ENCODE results near the gene MKRN2. TPM values are rescaled to one million over a fixed set of nuclear protein-coding genes. Genes with fewer than 3 reads are reported as not detected.
A peak's percentile ranks its signal among the peaks of the same experiment; 100 is the strongest.

Gene MKRN2
- total and polyA plus RNA-seq, 3 donors from 2014 or later, result 82.6 to 117 (median 93.6) TPM

DNA sequence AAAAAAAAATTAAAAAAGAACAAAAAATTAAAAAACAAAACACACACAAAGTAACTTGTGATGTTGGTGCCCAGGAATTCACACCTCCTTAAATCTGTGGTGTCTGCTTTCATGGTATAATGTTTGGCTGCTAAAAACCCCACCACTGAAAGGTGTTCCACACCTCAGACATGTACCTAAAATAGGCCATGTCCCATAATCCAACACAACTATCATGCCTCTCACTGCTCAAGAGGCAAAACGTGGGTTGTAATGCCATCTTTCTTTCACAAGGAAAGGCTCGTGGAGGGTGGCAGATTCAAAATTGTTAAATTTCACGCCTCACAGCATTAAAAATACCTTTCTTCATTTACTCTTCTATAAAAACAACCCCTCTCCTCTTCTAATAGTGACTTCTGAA lies 29.5 kb downstream of the MKRN2 start:
- Histone ChIP-seq H3K9me3 (no peaks in the 10 kb centered on the region), H3K4me3 (no peak overlapping the region), H3K4me1 (peaks cover under 1% of the 10 kb centered on the region), H3K27me3 (no peaks in the 10 kb centered on the region), H3K36me3 (ENCODE audit: low read depth, missing control alignments) (peaks cover 3% of the 10 kb centered on the region), H3K27ac (no peak overlapping the region)
- DNase-seq, result no peak
- TF ChIP-seq CTCF (IDR thresholded peaks at IDR 0.05) (no peak), POLR2A (IDR thresholded peaks at IDR 0.05) (no peak)
- 81 to 82% methylated on average over 3 of the region's 3 CpGs for WGBS, 2 donors
- intact Hi-C loops (cut with DNase I; ENCODE audit: low total_unique reads), result no loop called here

DNA sequence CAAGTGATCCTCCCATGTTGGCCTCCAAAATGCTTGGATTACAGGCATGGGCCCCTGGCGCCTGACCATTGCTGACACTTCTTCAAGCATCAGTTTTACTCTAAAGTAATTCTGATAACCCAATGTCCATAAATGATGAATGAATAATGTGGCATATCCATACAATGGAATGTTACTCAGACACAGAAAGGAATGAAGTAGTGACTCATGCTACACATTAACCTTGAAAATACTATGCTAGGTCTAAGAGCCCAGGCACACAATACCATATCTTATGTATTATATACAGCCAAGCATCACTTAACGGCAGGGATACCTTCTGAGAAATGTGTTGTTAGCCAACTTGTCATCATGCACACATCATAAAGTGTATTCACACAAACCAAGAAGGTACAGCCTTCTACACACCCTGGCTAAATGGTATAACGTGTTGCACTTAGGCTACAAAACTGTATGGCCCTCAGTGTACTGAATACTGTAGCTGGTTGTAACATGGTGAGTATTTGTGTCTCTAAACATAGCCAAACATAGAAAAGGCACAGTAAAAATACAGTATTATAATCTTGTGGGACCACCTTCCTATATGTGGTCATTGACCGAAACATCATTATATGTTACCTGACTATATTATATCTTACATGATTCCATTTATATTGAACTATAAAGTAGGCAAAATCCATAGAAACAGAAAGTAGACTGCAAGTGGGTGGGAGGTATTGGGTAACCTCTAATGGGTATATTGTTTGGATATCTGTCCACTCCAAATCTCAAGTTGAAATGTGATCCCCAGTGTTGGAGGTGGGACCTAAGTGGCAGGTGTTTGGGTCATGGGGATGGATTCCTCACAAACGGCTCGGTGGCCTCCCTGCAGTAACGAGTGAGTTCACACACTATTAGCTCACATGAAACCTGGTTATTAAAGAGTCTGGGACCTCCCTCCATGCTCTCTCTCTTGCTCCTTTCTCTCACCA lies 31.4 kb downstream of the MKRN2 start:
- H3K27ac ChIP-seq, result no peak overlapping the region
- 79 to 80% methylated on average over 7 of the region's 7 CpGs for WGBS, 2 donors
- H3K36me3 ChIP-seq (ENCODE audit: low read depth, missing control alignments), result peaks cover 3% of the 10 kb centered on the region

DNA sequence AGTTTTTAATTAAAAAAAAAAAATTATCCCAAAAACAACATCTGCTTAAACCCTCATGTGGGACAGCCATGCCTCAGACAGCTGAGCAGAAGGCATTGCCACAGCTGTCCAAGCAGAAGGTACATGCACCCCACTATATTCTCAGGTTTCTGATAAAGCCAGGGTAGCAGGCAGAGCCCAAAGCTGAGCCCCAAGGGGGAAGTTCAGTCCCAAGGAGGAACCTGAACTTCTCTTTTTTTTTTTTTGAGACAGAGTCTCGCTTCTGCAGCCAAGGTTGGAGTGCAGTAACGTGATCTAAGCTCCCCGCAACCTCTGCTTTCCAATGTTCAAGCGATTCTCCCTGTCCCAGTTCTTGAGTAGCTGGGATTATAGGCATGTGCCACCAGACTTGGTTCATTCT lies 33.2 kb downstream of the MKRN2 start:
- H3K27me3 ChIP-seq, result no peaks in the 10 kb centered on the region
- no peak for DNase-seq
- H3K4me3 ChIP-seq, result no peak overlapping the region
- intact Hi-C loops (cut with DNase I; ENCODE audit: low total_unique reads), result no loop called here
- peaks cover 16% of the 10 kb centered on the region for H3K4me1 ChIP-seq
- 91 to 93% methylated on average over 4 of the region's 4 CpGs for WGBS, 2 donors
- TF ChIP-seq POLR2A (IDR thresholded peaks at IDR 0.05), result no peak
- no peak for TF ChIP-seq CTCF (IDR thresholded peaks at IDR 0.05)
- H3K9me3 ChIP-seq, result no peaks in the 10 kb centered on the region
- H3K27ac ChIP-seq, result no peak overlapping the region
- H3K36me3 ChIP-seq (ENCODE audit: low read depth, missing control alignments), result no peaks in the 10 kb centered on the region

More for the DNA sequence above, 31.4 kb downstream of the MKRN2 start:
- no peak for TF ChIP-seq POLR2A (IDR thresholded peaks at IDR 0.05)
- TF ChIP-seq CTCF (IDR thresholded peaks at IDR 0.05), result no peak
- H3K4me1 ChIP-seq, result peaks cover 13% of the 10 kb centered on the region
- intact Hi-C loops (cut with DNase I; ENCODE audit: low total_unique reads), result no loop called here
- DNase-seq, result no peak
- H3K27me3 ChIP-seq, result no peaks in the 10 kb centered on the region
- H3K4me3 ChIP-seq, result no peak overlapping the region
- no peaks in the 10 kb centered on the region for H3K9me3 ChIP-seq

- Histone ChIP-seq H3K4me1 (peaks cover 16% of the 10 kb centered on the region), H3K36me3 (ENCODE audit: low read depth, missing control alignments) (no peaks in the 10 kb centered on the region), H3K27ac (peak overlapping the region in 1 of 2 donors; percentile 64), H3K9me3 (no peaks in the 10 kb centered on the region), H3K27me3 (no peaks in the 10 kb centered on the region), H3K4me3 (no peak overlapping the region)
- 86 to 93% methylated on average over 5 to 6 of the region's 6 CpGs for WGBS, 2 donors
- intact Hi-C loops (cut with DNase I; ENCODE audit: low total_unique reads), result no loop called here
- no peak for DNase-seq
- TF ChIP-seq POLR2A (IDR thresholded peaks at IDR 0.05), result no peak
Observed at GRCh38 chr3:12591456-12591855, 34.6 kb downstream of the MKRN2 start.

DNA sequence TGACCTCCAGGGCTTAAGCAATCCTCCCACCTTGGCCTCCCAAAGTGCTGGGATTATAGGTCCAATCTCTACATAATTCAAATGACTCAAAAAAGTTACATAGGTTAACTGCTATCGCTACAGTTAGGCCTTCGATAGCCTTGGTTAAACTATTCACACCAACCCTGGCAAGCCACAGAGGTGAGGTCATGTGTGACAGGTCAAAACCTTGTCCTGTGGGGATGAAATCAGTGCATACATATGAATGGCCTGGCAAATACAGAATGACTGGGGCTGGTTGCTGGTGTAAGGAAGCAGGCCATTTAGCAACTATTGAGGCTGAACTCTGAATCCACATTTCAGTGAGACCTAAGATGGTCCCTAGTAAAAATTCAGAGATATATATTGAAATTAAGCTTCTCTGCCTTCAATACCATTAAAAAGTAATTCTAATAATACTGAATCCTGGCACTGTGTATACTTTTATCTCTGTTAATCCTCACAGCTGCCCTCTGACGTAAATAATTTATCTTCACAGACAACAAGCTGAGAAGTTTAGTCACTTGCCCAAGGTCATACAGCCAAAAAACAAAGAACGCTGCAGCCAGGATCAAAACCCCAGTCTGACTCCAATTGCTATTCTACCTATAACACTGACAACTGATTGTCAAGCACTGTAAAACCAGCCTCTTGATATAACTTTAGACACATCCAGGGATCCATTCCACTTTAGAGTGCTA lies 35.3 kb downstream of the MKRN2 start:
- Histone ChIP-seq H3K36me3 (ENCODE audit: low read depth, missing control alignments) (no peaks in the 10 kb centered on the region), H3K9me3 (no peaks in the 10 kb centered on the region), H3K27me3 (no peaks in the 10 kb centered on the region), H3K4me1 (peaks cover 16% of the 10 kb centered on the region), H3K4me3 (no peak overlapping the region), H3K27ac (peak overlapping the region; percentile 64 to 79)
- TF ChIP-seq CTCF (IDR thresholded peaks at IDR 0.05) (no peak), POLR2A (IDR thresholded peaks at IDR 0.05) (no peak)
- DNase-seq, result no peak
- intact Hi-C loops (cut with DNase I; ENCODE audit: low total_unique reads), result no loop called here
- WGBS, 2 donors, result 54 to 70% methylated on average over 4 of the region's 4 CpGs

Data from testis (tissue), 3 donors.